ENCODE data around the gene RPL10. TPM values are rescaled to one million over a fixed set of nuclear protein-coding genes. Genes with fewer than 3 reads are reported as not detected.
A peak's percentile ranks its signal among the peaks of the same experiment; 100 is the strongest.

Gene RPL10
- total RNA-seq, 2 experiments from 2014 or later: 5,036 to 5,204 TPM

DNA sequence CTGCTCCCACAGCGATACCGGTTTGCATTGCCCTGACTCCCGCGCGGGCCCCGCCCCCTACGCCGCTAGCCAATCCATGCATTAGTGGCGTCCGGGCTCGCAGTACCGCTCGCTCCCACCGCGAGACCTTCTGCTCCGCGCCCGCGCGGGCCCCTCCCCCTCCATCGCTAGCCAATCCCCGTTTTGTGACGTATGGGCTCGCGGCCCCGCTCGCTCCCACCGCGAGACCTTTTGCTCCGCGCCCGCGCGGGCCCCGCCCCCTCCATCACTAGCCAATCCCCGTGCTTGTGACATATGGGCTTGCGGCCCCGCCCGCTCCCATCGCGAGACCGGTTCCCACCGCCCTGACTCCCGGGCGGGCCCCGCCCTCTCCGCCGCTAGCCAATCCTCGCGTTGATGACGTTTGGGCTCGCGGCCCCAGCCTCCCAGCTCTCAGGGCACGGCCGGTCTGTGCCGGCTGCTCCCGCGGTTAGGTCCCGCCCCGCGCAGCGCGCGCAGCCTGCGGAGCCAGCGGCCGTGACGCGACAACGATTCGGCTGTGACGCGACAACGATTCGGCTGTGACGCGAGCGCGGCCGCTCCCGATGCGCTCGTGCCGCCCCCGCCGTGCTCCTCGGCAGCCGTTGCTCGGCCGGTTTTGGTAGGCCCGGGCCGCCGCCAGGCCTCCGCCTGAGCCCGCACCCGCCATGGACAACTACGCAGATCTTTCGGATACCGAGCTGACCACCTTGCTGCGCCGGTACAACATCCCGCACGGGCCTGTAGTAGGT is 19.2 kb upstream of the RPL10 start, which contains the start of gene EMD:
TSS of gene EMD (plus strand) at position 497 of the 770 bp plus-strand sequence. CDS start at position 687, 190 bp downstream.
- TF ChIP-seq, protein P1, sequence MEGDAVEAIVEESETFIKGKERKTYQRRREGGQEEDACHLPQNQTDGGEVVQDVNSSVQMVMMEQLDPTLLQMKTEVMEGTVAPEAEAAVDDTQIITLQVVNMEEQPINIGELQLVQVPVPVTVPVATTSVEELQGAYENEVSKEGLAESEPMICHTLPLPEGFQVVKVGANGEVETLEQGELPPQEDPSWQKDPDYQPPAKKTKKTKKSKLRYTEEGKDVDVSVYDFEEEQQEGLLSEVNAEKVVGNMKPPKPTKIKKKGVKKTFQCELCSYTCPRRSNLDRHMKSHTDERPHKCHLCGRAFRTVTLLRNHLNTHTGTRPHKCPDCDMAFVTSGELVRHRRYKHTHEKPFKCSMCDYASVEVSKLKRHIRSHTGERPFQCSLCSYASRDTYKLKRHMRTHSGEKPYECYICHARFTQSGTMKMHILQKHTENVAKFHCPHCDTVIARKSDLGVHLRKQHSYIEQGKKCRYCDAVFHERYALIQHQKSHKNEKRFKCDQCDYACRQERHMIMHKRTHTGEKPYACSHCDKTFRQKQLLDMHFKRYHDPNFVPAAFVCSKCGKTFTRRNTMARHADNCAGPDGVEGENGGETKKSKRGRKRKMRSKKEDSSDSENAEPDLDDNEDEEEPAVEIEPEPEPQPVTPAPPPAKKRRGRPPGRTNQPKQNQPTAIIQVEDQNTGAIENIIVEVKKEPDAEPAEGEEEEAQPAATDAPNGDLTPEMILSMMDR (IDR thresholded peaks at IDR 0.05): no peak
- DNase-seq (peak; percentile 90 to 98 (median 96)), ATAC-seq (ENCODE audit: poor library complexity) (peak; percentile 78)
- Histone ChIP-seq H3K9me3 (ENCODE audit: control insufficient read depth in 1 of 2, insufficient read depth in 1 of 2, low read length in 2 of 2) (no peaks in the 10 kb centered on the region), H3K27ac (ENCODE audit: low read depth in 1 of 2, low read length in 2 of 2) (peak within 1 kb of the TSS; percentile 92 to 96), H3K27me3 (ENCODE audit: control insufficient read depth in 1 of 2, insufficient read depth in 2 of 2, low read length in 2 of 2) (no peaks in the 10 kb centered on the region), H3K4me1 (ENCODE audit: insufficient read depth, low read length) (peaks cover 47% of the 10 kb centered on the region), H3K36me3 (ENCODE audit: insufficient read depth, low read length) (peaks cover 8% of the 10 kb centered on the region), H3K4me3 (ENCODE audit: low read length) (peak within 1 kb of the TSS; percentile 77)
- Mint-ChIP-seq H3K4me3 (peak within 1 kb of the TSS; percentile 93), H3K4me1 (ENCODE audit: low read depth) (peaks cover 5% of the 10 kb centered on the region), H3K36me3 (ENCODE audit: low read depth) (peaks cover 37% of the 10 kb centered on the region), H3K27ac (peak within 1 kb of the TSS; percentile 94), H3K9me3 (no peaks in the 10 kb centered on the region), H3K27me3 (no peaks in the 10 kb centered on the region)
- intact Hi-C loops (cut with DNase I, micrococcal nuclease): loop anchor here in 1 of 2 experiments (10.0 kb wide), 1 partner anchor 364 kb away; the partner anchor contains the start of gene IRAK1
- ChIA-PET CTCF (no interaction called here), POLR2A (interaction anchor here (0.7 to 1.8 kb wide), 11 partner anchors 9 to 412 kb away, joined by 3 to 23 read pairs (median 4); partner anchors contain the start of genes DNASE1L1, HCFC1 and RPL10)

DNA sequence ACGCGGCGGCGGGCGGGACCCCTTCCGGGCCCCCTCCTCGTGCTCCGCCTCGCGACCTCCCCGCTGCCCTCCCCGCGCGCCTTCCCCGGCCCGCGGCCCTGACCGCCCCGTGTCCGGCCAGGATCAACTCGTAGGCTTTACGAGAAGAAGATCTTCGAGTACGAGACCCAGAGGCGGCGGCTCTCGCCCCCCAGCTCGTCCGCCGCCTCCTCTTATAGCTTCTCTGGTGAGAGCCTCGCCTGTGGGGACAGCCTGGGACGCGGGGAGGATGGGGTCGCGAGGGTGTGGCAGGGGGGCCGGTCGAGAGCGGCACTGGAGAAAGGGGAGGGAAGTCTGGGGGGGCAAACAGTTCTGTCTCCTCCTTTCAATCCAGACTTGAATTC is 18.6 kb upstream of the RPL10 start:
- H3K27me3 ChIP-seq (ENCODE audit: control insufficient read depth in 1 of 2, insufficient read depth in 2 of 2, low read length in 2 of 2): no peaks in the 10 kb centered on the region
- peaks cover 37% of the 10 kb centered on the region for H3K36me3 Mint-ChIP-seq (ENCODE audit: low read depth)
- H3K4me3 Mint-ChIP-seq: peak overlapping the region; percentile 93
- ChIA-PET POLR2A (interaction anchor here (1.0 to 1.8 kb wide), 10 partner anchors 9 to 413 kb away, joined by 3 to 23 read pairs (median 5); partner anchors contain the start of genes DNASE1L1, HCFC1 and RPL10), CTCF (no interaction called here)
- H3K27ac Mint-ChIP-seq: peak overlapping the region; percentile 94
- H3K9me3 Mint-ChIP-seq: no peaks in the 10 kb centered on the region
- no peaks in the 10 kb centered on the region for H3K27me3 Mint-ChIP-seq
- H3K4me1 Mint-ChIP-seq (ENCODE audit: low read depth): peaks cover 5% of the 10 kb centered on the region
- TF ChIP-seq, protein P1 (IDR thresholded peaks at IDR 0.05): no peak
- peak overlapping the region; percentile 77 for H3K4me3 ChIP-seq (ENCODE audit: low read length)
- H3K9me3 ChIP-seq (ENCODE audit: control insufficient read depth in 1 of 2, insufficient read depth in 1 of 2, low read length in 2 of 2): no peaks in the 10 kb centered on the region
- DNase-seq (no peak), ATAC-seq (ENCODE audit: poor library complexity) (no peak)
- peak overlapping the region; percentile 92 to 96 for H3K27ac ChIP-seq (ENCODE audit: low read depth in 1 of 2, low read length in 2 of 2)
- peaks cover 48% of the 10 kb centered on the region for H3K4me1 ChIP-seq (ENCODE audit: insufficient read depth, low read length)
- H3K36me3 ChIP-seq (ENCODE audit: insufficient read depth, low read length): peaks cover 8% of the 10 kb centered on the region
- intact Hi-C loops (cut with DNase I, micrococcal nuclease): loop anchor here in 1 of 2 experiments (10.0 kb wide), 1 partner anchor 365 kb away; the partner anchor contains the start of gene IRAK1

DNA sequence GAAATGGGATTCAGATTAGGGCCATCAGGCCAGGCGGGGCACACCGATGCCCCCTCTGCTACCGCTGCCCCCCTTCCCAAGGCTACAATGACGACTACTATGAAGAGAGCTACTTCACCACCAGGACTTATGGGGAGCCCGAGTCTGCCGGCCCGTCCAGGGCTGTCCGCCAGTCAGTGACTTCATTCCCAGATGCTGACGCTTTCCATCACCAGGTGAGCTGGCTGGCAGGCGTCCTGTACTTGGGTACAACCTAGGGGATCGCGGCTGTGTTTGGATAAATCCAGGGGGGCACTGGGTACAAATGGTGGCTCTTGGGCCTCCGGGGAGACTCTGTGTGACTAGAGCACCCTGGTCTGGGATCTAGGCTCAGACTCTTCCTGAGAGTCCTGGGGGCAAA is 18.0 kb upstream of the RPL10 start:
- Histone ChIP-seq H3K4me1 (ENCODE audit: insufficient read depth, low read length) (peaks cover 43% of the 10 kb centered on the region), H3K27me3 (ENCODE audit: control insufficient read depth in 1 of 2, insufficient read depth in 2 of 2, low read length in 2 of 2) (no peaks in the 10 kb centered on the region), H3K4me3 (ENCODE audit: low read length) (peak overlapping the region; percentile 77), H3K27ac (ENCODE audit: low read depth in 1 of 2, low read length in 2 of 2) (peak overlapping the region; percentile 92 to 96), H3K9me3 (ENCODE audit: control insufficient read depth in 1 of 2, insufficient read depth in 1 of 2, low read length in 2 of 2) (no peaks in the 10 kb centered on the region), H3K36me3 (ENCODE audit: insufficient read depth, low read length) (peaks cover 8% of the 10 kb centered on the region)
- DNase-seq: no peak
- CTCF ChIA-PET: no interaction called here
- TF ChIP-seq, protein P1 (IDR thresholded peaks at IDR 0.05): no peak
- Mint-ChIP-seq H3K4me3 (peak overlapping the region; percentile 93), H3K9me3 (no peaks in the 10 kb centered on the region), H3K36me3 (ENCODE audit: low read depth) (peaks cover 37% of the 10 kb centered on the region), H3K27ac (peak overlapping the region; percentile 94), H3K4me1 (ENCODE audit: low read depth) (peaks cover 5% of the 10 kb centered on the region), H3K27me3 (no peaks in the 10 kb centered on the region)
- POLR2A ChIA-PET: interaction anchor here (1.0 to 1.8 kb wide), 4 partner anchors 10 to 413 kb away, joined by 3 to 23 read pairs (median 10); partner anchors contain the start of genes HCFC1 and RPL10
- no peak for ATAC-seq (ENCODE audit: poor library complexity)
- intact Hi-C loops (cut with DNase I, micrococcal nuclease): no loop called here
